Measurements from ENCODE around the gene INS. TPM values are rescaled to one million over a fixed set of nuclear protein-coding genes. Genes with fewer than 3 reads are reported as not detected.
"Not testable (repeated sequence)": the region's sequence is repeated elsewhere in the genome, so short reads cannot be mapped to it uniquely, and the experiment has no call there.

The INS gene
- total RNA-seq, 1 donor from 2014 or later = not detected

DNA sequence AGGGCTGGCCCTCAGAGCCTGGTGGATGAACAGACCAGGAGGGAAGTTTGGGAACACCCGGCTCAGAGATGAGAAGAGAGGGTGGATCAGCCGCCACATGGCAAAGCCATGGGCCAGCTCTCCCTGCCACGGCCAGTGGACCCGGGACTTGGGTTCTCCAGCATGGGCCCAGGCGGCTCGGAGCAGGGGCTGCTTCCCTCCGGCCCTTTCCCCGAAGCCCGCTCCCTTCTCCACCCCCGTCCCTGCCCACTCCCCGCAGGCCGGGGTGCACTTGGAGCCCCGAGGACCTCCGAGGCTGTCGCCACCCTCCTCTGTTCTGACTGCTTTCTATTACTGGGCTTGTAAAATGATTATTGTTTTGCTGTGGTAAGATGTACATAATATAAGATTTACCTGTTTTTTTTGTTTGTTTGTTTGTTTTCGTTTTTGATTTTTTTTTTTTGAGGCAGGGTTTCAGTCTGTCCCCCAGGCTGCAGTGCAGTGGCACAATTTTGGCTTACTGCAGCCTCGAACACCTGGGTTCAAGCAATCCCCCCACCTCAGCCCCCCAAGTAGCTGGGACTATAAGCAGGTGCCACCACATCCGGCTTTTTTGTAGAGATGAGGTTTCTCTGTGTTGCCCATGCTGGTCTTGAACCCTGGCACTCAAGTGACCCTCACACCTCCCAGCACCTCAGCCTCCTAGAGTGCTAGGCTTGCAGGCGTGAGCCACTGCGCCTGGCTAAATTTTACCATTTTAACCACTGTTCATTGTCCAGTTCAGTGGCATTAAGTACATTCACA lies 21.9 kb upstream of the INS start:
- DNase-seq (ENCODE audit: low read depth) = no peak

DNA sequence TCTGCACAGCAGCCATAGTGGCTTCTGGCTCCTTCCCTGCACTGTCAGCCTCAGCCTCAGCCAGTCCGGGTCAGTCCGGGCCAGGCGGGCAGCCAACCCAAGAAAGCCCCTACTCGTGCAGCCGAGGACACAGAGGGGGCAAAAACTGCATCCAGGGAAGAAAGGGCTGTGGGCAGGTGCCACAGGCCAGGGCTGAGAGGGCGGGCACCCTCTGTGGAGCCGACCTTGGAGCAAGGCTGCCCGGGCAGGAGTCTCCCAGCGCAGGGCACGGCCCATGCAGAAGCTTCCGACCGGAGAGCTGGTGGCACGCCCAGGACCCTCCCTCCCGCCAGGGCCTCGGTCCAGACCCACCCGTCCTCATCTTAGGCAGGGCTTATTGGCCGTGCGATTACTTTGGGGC lies 21.1 kb upstream of the INS start:
- no peak for DNase-seq (ENCODE audit: low read depth)

DNA sequence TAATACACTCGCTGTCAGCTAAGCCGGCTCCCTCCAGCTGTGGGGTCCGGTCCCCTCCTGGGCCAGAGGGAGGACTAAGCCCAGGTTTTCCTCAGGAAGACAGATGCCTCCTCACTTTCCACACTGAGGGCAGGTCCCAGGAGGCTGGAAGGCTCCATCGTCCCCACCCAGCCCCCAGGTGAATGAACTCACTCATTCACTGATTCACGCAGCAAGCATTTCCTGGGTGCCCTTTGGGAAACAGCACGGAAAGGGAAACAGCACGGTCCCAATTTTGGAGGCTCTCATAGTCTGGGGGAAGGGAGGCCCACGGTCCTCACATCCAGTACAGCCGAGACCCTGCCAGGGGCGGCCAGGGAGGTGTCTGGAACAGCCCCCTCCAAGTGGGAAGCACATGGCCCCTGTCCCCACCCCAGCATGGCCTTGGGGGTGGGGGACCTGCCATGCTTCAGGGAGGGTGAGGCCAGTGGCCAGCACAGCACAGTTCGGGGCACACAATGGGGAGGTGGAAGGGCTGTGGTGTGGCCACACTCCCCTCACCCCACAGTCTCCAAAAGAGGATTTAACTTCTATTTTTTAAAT lies 19.9 kb upstream of the INS start:
- DNase-seq (ENCODE audit: low read depth) = no peak

DNA sequence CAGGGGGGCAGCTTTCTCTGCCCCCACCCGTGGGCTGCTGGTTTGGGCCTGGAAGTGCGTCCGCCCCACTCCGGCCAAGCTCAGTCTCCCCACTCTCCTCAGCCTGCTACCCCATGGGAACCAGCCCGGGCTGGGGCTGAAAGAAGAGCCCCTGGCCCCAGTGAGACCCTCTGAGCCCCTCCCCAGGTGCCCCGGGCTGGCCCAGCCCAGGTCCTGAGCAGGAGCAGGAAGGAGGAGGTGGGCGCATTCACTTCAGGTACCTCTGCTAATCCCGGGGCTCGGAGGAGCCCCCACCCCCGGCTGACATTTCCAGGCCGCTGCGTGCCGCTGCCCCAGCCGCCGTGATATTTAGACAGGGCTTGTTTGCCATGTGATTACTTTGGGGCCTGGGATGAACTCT lies 19.3 kb upstream of the INS start:
- no peak for DNase-seq (ENCODE audit: low read depth)

DNA sequence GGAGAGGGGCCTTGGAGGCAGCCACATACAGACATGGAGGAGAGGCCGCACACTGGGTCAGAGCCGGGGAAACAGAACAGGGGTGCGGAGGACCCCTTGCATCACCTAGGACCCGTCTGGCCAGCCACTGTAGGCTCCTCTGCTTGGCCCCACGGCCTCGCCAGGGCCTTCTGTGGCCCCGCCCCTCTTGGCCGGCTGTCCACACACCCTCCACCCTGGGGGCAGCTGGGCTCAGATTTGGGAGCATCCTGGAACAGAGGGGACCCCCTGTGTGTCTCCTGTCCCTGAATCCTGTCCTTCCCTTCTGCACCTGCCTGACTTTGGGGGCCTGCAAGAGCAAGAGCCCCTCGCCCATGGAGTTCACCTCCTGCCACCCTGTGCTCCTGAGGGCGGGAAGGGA lies 18.5 kb upstream of the INS start:
- no peak for DNase-seq (ENCODE audit: low read depth)

DNA sequence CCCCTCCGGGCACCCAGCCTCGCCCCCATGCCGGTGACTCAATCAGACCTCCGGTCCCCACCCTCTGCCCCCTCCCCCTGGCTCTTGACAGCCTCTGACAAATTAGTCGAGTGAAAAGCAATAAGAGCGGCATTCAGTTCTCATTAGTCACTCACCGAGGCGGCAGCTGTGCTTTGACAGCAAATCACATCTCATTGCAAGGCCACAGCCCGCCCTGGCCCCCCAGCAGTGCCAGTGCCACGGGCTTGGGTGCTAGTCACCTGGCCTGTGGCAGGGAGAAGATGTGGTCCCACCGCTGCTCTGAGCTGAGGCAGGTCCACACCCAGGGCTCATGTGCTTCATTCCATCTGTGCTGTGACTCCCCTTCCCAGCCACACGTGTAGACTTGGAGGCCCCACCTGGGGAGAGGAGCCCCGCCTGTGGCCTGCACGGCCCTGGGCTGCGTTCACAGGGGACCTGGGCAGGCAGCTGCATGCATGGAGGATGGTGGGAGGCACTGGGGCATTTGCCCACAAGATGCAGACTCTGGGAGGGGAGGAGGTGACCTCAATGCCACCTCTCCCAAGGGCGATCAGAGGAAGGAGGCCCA lies 18.0 kb upstream of the INS start:
- peak; percentile 79 for DNase-seq (ENCODE audit: low read depth)

DNA sequence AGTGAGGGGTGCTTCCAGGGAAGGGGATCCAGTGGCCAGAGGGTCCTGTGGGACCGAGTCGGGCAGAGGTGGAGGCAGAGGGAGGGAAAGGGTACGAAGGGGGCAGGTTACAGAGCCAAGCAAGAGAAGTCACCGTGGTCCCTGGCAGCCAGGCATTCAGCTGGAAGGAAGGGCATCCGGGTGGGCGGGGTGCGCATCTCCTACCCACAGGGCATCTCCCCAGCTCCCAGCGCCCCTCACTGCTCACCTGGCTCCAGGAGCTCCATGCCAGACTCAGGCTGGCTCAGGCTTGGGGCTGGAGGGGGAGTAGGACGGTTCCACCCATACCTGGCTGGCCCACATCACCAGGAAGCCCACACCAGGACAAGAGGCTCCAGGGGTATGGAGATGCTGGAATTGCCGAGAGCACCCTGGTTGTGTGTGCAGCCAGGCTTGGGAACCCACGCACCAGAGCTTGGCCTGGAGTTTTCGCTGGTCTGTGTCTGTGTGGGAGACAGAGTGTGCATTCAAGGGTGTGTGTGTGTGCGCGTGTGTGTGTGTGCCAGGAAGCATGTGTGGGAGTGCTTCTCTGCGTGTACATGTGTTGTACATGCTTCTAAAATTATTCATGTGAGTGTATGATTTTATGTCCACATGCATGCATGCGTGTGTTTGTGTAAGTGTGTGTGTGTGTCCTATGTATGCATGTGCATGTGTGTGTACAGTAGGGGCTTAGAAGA lies 17.2 kb upstream of the INS start:
- not testable (repeated sequence) for DNase-seq (ENCODE audit: low read depth)

DNA sequence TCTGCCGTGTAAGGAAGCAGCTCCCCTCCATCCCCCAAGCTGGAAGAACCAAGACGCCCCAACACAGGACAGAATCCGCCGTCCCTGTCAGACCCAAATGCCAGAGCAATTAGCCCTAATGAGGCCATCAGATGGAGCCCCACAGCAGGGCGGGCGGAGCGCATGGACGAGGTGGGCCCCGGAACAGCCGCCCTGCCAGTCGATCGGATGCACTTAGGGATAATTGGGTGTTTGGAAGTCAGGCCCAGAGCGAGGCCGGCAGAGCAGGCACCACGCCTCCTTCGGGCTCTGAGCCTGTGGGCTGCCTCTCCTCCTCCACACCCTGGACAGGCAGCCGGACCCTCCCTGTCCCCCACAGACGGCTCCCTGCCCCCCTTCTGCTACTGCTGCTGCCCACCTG lies 16.1 kb upstream of the INS start:
- no peak for DNase-seq (ENCODE audit: low read depth)

DNA sequence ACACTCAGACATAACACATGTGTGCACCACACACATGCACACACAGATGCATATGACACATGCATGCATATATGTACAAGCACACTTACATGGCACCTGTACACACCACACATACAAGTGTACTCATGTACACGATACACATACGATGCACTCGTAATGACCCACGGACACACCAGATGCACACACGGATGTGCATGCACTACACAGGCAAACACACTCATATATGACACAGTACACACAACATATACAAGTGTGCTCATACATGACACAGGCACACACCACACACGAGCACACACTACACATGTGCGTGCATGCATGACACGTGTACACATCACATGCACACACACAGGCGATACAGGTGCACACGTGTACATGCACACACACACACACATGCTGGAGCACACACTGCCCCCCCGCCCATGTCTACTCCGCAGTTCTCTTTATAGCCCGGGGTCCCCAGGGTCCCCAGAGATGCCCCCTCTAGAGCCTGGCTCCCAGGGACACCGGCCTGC lies 15.4 kb upstream of the INS start:
- no peak for DNase-seq (ENCODE audit: low read depth)

DNA sequence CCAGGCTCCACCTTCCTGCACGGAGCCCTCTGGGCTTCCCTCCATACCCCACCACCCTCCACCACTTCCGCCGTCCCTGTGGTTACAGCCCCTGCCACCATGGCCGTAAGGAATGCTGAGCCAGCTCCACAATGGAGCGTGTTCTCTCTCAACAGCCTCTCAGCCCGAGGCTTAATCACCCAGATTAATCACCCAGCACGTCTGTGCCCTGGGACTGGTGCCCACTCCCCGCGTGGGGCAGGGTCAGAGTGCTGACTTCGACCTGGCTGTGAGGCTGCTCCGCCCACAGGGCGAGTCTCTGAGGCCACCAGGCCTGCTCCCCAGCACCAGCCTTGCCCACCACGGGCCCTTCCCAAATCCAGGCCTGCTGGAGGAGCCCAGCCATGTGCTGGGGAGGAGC lies 14.7 kb upstream of the INS start:
- DNase-seq (ENCODE audit: low read depth) = peak; percentile 92

DNA sequence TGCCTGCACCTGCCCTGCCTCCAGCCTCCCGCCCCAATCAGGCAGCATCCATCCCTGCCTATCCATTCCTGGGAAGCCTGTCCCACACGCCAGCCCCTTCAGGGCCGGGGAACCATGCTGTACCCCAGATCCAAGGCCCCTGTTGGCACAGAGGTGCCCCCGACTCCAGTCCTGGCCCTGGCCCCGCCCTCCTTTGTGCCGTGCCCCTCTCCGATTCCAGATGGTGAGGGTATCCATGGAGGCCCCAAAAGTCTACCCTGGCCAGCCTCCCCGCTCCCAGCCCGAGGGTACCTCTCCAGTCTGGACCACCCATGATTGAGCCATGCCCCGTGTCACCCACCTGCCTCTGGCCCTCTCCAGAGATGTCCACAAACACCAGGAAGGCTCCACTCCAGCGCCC lies 13.4 kb upstream of the INS start:
- DNase-seq (ENCODE audit: low read depth) = no peak

DNA sequence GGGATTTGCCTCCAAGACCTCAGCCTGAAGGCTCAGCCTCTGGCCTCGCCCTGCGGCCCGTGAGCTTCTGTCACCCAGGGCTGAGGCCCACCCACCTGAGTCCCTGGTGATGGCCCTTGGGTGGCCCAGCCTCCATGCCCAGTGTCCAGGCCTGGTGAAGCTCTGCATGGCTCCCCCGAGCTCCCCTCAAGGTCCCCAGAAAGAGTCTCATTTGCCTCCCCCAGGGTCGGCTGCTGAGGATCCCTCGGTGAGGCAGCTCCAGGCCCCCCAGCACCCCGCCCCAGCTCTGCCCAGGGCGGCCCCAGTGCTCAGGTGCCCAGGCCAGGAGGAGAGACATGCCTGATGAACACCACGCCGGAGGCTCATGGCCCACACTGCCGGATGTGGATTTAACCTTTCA lies 12.8 kb upstream of the INS start:
- no peak for DNase-seq (ENCODE audit: low read depth)

DNA sequence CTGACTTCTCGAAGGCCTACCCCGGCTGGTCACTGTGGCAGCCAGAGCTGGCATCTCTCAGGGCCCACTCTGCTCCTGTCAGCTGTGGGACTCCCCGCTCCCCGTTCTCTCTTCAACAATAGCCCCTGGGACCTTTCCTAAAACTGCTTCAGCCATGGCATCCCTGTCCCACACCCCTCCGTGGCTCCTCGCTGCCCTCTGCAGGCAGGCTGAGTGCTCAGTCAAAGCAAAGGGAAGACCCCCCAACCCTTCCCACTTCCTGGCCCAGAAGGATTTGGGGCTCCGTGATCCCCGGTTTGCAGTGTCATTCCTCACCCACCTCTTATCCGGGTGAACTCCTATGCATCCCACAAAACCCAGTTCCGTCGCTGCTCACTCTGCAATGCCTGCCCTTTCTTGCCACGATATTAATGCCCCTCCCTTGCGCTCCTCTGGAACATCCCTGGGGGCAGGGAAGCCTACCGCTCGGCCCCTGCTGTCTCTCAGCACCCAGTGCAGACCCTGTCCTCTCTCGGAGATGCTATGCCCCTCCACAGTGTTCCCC lies 12.2 kb upstream of the INS start:
- DNase-seq (ENCODE audit: low read depth) = no peak

DNA sequence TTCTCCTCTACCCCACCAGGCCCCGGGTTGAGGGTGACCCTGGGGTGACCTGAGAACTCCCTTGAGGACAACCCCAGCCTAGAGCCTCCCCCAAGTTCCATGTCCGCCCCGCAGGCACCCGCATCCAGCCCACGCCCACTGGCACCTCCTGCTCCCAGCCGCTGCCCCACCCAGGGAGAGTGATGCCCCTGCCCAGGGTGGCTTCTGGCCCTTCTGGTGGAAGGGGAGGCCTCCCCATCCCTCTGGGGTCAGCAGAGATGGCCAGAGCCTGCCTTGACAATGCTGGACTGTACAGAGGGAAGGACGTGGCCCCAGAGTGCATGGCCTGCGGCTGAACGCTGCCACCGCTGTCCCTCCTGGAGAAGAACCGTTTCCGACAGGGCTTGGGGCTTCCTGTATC lies 11.7 kb upstream of the INS start:
- DNase-seq (ENCODE audit: low read depth) = no peak

DNA sequence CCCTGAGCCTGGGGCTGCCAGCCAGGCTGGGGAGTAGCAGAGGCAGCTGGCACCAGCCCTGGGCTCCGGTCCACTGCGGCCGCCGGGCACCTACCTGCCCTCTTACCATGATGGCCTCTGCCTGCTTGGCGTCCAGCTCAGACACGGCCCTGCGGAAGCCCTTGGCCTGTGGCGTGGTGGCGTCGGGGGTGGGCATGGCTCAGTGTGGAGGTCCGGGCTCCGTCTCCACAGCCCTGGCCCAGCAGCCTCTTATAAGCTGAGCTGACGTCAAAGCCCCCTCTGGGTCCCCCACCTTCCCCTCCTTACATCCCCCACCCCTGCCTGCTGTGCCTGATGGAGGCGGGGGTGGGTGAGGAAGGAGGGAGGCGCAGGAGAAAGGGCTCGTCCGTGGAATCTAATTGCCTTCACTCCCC lies 10.6 kb upstream of the INS start, which contains the start of gene TH:
TH (minus strand) TSS at position 225 of the 413 bp plus-strand sequence; CDS start at position 196, 29 bp downstream.
- DNase-seq (ENCODE audit: low read depth) = no peak

DNA sequence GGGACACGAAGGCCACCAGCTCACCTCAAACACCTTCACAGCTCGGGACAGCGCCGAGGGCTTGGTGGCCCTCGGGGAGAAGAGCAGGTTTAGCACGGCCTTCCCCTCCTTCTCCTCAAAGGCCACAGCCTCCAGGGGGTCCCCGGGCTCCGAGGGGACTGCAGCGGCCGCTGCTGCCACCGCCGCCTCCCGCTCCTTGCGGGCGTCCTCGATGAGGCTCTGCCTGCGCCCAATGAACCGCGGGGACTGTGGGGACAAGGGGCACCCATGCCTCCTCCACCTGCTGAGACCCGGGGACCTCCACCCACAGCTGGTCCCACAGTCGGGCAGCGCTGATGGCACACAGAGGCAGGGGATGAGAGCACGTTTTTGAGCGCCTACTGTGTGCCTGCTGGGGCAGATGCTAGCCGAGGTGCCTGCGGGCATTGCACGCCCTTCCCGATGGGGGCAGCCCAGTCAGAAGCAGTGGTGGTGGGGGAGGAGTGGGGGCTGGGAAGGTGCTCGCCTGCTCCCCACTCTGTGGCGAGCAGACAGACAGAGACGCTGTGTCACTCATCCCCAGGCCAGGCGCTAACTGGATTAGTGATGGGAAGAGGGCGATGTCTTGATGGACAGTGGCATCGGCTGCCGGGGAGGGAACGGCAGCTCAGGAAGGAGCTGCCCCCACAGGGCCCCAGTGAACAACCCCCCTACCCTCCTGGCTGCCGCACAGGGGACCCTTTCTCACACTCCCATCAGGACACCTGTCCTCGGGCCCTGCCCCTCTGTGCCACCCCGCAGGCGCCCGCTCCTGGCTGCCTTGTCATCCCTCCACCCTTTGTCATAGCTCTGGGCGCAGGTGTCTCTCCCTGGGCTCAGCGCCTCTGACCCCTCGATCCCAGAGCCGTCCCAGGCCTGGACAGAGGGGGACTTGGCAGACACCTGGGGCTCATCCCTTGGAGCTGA lies 8.9 kb upstream of the INS start:
- no peak for DNase-seq (ENCODE audit: low read depth)

DNA sequence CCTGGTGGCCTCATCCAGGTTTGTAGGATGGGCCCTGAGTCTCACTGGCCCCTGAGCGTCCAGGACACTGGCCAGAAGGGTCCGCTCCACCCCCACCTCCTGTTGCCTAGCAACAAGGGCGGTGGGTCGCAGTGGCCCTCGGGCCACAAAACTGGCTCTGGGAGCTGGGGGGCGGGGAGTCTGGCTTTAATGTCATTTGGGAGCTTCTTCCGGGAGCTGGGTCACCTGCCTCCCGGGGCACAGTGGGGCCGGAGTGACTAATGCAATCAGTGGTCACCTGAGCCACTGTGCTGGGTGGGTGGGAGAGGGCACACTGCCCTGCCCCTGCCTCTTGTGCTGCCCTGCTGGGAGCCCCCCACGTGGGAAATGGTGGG lies 8.0 kb upstream of the INS start:
- no peak for DNase-seq (ENCODE audit: low read depth)

DNA sequence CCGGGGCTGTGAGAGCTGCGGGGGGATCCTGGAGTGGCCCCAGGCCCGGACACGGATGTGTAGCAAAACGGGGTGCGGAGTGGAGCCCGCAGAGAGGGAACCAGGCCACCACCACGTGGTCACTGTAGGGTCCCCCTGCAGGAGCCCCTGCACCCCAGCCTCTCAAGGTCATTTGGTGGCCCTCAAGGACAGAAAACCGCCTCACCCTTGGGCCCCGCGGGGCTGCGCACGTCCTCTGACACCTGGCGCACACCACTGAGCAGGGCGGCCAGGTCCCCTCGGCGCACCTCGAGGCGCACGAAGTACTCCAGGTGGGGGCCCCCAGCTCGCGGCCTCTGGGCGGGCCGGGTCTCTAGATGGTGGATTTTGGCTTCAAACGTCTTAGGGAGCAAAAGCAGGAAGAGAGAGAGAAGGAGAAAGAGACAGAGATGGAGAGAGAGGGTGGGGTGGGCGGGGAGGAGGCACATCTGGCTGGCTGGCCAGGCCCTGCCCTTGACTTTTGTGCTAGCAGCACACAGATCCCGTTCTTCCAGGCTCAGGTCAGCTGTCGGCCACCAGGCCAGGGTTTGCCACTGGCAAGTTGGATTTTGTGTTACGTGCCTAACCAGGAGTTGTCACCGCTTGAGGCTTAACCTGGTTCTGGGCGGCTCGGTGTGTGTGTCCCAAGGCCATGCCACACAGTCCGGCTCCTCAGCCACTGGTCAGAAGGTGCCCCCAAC lies 7.4 kb upstream of the INS start:
- DNase-seq (ENCODE audit: low read depth) = no peak

DNA sequence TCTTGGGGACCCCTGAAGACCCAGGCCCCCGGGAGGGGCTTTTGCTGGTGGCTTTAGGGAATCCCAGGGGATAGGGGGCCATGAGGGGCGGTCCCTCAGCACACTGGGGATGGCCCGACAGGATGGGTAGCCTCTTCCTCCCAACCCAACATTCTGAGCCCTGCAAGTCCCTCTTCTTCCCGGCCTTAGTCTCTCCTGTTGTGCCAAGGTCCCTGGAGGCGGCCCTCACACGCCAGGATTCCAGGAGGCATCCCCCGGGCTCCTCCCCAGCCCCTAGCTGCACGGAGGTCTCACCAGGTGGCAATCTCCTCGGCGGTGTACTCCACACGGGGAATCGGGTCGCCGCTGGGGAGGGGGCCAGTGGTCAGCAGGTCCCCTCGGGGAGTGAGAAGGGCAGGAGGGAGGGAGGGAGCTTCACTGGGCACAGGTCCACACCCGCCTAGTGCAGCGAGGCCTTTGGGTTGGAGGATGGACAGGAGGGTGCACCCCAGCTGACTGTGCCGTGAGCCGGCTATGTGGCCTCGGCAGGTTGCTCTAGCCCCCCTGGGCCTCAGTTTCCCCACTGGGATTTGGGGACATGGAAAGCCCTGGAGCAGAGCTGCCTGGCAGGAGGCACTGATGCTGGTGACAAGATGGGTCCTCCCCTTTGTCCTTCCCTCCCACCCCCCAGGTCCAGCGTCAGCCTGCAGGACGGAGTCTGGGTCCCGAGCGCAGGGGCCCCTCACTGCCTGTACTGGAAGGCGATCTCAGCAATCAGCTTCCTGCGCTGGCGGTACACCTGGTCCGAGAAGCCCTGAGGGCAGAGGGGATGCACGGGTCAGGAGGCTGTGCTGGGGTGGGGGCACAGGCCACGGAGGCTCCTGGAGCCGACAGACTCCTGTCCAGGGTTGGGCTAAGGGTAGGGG lies 6.4 kb upstream of the INS start:
- DNase-seq (ENCODE audit: low read depth) = no peak
